ENCODE data around the gene DDR2. TPM values are rescaled to one million over a fixed set of nuclear protein-coding genes. Genes with fewer than 3 reads are reported as not detected.

Gene DDR2
- total RNA-seq, 1 experiment from 2014 or later, result 0.52 TPM

DNA sequence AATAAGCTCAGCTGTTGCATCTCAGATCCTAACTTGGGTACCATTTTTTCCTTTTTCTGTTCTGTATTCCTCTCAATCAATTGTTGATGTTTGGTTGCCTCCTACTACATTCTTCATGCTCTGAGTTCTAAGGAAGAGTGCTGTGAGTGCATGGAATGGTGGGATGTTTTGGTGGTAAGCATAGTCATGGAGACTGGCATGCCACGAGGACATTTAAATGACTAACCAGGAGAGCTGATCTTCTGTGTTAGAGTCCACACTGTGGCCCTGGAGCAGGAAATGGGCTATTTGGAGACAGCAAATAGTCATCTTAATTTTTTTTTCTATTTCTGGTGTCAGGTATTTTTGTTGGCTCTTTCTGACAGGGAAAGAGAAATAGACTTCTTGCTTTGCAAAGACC, 88.7 kb downstream of the DDR2 start:
- Histone ChIP-seq H3K9me3 (ENCODE audit: control insufficient read depth, low read depth, low read length) (no peaks in the 10 kb centered on the region), H3K9ac (ENCODE audit: extremely low read depth, insufficient read length, low read length) (no peak overlapping the region), H2BK5ac (ENCODE audit: insufficient read length, low read length) (no peak overlapping the region), H3K27ac (ENCODE audit: insufficient read length, low read depth, low read length) (no peak overlapping the region), H2BK120ac (ENCODE audit: low read depth, low read length, poor library complexity, severe bottlenecking) (no peak overlapping the region), H3K4me1 (ENCODE audit: insufficient read depth, low read length) (no peaks in the 10 kb centered on the region), H3K56ac (ENCODE audit: insufficient read length, low read depth, low read length) (no peak overlapping the region), H4K8ac (replicated peaks; ENCODE audit: insufficient read length, low read depth, low read length) (no peak overlapping the region), H3K4me2 (ENCODE audit: insufficient read depth, insufficient read length, low read length) (no peak overlapping the region), H2AK5ac (ENCODE audit: insufficient read length, low read length) (no peak overlapping the region), H2AFZ (ENCODE audit: low read length) (no peak overlapping the region), H4K20me1 (ENCODE audit: control insufficient read depth, insufficient read depth, insufficient read length) (no peaks in the 10 kb centered on the region), H4K91ac (ENCODE audit: insufficient read length, low read depth, low read length) (no peak overlapping the region), H4K5ac (ENCODE audit: insufficient read length, low read depth, low read length) (no peak overlapping the region), H3K4ac (ENCODE audit: low read depth, low read length) (no peak overlapping the region), H2BK12ac (ENCODE audit: insufficient read length, low read depth, low read length) (no peak overlapping the region), H3K23ac (ENCODE audit: insufficient read length, low read depth, low read length) (no peak overlapping the region), H3K23me2 (ENCODE audit: insufficient read length, low read depth, low read length, poor library complexity, severe bottlenecking) (no peaks in the 10 kb centered on the region), H3K18ac (ENCODE audit: insufficient read length, low read depth, low read length) (no peak overlapping the region), H2BK15ac (ENCODE audit: low read depth, low read length) (no peak overlapping the region), H3K79me1 (ENCODE audit: insufficient read depth, low read depth, low read length, poor library complexity, severe bottlenecking) (no peaks in the 10 kb centered on the region), H3K79me2 (ENCODE audit: insufficient read depth, low read length) (no peaks in the 10 kb centered on the region), H3T11ph (ENCODE audit: low read length) (no peak overlapping the region), H2BK20ac (ENCODE audit: low read depth, low read length, poor library complexity, severe bottlenecking) (no peak overlapping the region), H3K27me3 (ENCODE audit: insufficient read depth, low read length) (no peaks in the 10 kb centered on the region), H3K14ac (ENCODE audit: insufficient read depth, low read length) (no peak overlapping the region)
- no peak overlapping the region for H3K27ac Mint-ChIP-seq
- no peak overlapping the region for H3K4me3 Mint-ChIP-seq
- DNase-seq, result no peak
- H3K9me3 Mint-ChIP-seq, result no peaks in the 10 kb centered on the region
- no peak for TF ChIP-seq CTCF (conservative IDR thresholded peaks at IDR 0.05)
- H3K27me3 Mint-ChIP-seq (ENCODE audit: low read depth), result no peaks in the 10 kb centered on the region
- no peaks in the 10 kb centered on the region for H3K36me3 Mint-ChIP-seq (ENCODE audit: insufficient read depth in 1 of 3, low read depth in 3 of 3)
- no peaks in the 10 kb centered on the region for H3K4me1 Mint-ChIP-seq
- WGBS (ENCODE audit: extremely low coverage, insufficient read length, low lambda C conversion rate), result no CpG with 5 or more reads among the region's 1 CpG
